Glutamatergic neuron (in vitro differentiated cells): ENCODE data around the gene GPR153. TPM values are rescaled to one million over a fixed set of nuclear protein-coding genes. Genes with fewer than 3 reads are reported as not detected.

Experiments
- DNase-seq: peaks from one replicate; pipeline ENCODE4 v3.0.0; 2022
- H3K27ac Mint-ChIP-seq: one replicate; pipeline ENCODE4 v1.8.0; 2020; ENCODE audit warnings: mild to moderate bottlenecking, mixed read lengths, inconsistent platforms; ENCODE audit not compliant: unreplicated experiment
- H3K27me3 Mint-ChIP-seq: one replicate; pipeline ENCODE4 v1.8.0; 2020; ENCODE audit warnings: mild to moderate bottlenecking, moderate library complexity, mixed read lengths, inconsistent platforms; ENCODE audit not compliant: unreplicated experiment
- H3K36me3 Mint-ChIP-seq: one replicate; pipeline ENCODE4 v1.8.0; 2020; ENCODE audit warnings: mild to moderate bottlenecking, mixed read lengths, inconsistent platforms; ENCODE audit not compliant: unreplicated experiment
- H3K4me1 Mint-ChIP-seq: one replicate; pipeline ENCODE4 v1.8.0; 2020; ENCODE audit warnings: mild to moderate bottlenecking, low read depth, mixed read lengths, inconsistent platforms; ENCODE audit not compliant: unreplicated experiment
- H3K4me3 Mint-ChIP-seq: one replicate; pipeline ENCODE4 v1.8.0; 2020; ENCODE audit warnings: mild to moderate bottlenecking, mixed read lengths, inconsistent platforms; ENCODE audit not compliant: unreplicated experiment
- H3K9me3 Mint-ChIP-seq: one replicate; pipeline ENCODE4 v1.8.0; 2020; ENCODE audit warnings: mild to moderate bottlenecking, moderate library complexity, mixed read lengths, inconsistent platforms; ENCODE audit not compliant: unreplicated experiment
- total RNA-seq: library from RNA; stranded (reverse); fragmentation: NEBNext Ultra II Directional; extraction: Animal tissue kit (Norgen Biotek cat#: 25700); gene quantifications from one replicate; pipeline ENCODE4 v1.2.1, GENCODE V29; 2021; ENCODE audit not compliant: unreplicated experiment
- TF ChIP-seq, protein P1 (sequence below): fragments of 200-600 bp; sonication (generic); IDR thresholded peaks from one replicate; pipeline ENCODE4 v1.5.0; 2021; ENCODE audit not compliant: partially characterized antibody, unreplicated experiment

GPR153 gene
- total RNA-seq, 1 donor from 2014 or later, result 174 TPM

DNA sequence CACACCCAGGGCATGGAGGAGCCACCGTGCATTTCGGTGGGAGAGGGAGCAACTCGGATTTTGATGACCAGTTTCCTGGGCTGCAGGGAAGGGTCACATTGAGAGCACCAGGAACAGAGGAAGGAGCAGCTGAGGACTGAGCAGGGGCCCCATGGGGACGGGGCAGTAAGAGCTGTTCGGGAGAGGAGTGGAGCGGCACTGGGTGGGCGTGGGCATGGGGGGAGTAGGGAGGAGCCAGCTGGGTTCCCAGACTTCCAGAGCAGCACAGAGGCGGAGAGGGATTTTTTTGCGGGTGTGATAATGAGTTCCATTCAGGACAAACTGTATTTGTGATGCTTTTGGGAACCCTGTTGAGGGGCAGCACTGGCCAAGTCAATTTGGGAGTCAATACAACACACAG, 17.4 kb upstream of the GPR153 start:
- H3K36me3 Mint-ChIP-seq, result no peaks in the 10 kb centered on the region
- TF ChIP-seq, protein P1, sequence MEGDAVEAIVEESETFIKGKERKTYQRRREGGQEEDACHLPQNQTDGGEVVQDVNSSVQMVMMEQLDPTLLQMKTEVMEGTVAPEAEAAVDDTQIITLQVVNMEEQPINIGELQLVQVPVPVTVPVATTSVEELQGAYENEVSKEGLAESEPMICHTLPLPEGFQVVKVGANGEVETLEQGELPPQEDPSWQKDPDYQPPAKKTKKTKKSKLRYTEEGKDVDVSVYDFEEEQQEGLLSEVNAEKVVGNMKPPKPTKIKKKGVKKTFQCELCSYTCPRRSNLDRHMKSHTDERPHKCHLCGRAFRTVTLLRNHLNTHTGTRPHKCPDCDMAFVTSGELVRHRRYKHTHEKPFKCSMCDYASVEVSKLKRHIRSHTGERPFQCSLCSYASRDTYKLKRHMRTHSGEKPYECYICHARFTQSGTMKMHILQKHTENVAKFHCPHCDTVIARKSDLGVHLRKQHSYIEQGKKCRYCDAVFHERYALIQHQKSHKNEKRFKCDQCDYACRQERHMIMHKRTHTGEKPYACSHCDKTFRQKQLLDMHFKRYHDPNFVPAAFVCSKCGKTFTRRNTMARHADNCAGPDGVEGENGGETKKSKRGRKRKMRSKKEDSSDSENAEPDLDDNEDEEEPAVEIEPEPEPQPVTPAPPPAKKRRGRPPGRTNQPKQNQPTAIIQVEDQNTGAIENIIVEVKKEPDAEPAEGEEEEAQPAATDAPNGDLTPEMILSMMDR, result no peak
- no peak for DNase-seq
- H3K27ac Mint-ChIP-seq, result peak overlapping the region; percentile 73
- peaks cover 35% of the 10 kb centered on the region for H3K4me1 Mint-ChIP-seq
- peaks cover 20% of the 10 kb centered on the region for H3K27me3 Mint-ChIP-seq
- H3K4me3 Mint-ChIP-seq, result peak overlapping the region; percentile 53
- H3K9me3 Mint-ChIP-seq, result peaks cover 25% of the 10 kb centered on the region

DNA sequence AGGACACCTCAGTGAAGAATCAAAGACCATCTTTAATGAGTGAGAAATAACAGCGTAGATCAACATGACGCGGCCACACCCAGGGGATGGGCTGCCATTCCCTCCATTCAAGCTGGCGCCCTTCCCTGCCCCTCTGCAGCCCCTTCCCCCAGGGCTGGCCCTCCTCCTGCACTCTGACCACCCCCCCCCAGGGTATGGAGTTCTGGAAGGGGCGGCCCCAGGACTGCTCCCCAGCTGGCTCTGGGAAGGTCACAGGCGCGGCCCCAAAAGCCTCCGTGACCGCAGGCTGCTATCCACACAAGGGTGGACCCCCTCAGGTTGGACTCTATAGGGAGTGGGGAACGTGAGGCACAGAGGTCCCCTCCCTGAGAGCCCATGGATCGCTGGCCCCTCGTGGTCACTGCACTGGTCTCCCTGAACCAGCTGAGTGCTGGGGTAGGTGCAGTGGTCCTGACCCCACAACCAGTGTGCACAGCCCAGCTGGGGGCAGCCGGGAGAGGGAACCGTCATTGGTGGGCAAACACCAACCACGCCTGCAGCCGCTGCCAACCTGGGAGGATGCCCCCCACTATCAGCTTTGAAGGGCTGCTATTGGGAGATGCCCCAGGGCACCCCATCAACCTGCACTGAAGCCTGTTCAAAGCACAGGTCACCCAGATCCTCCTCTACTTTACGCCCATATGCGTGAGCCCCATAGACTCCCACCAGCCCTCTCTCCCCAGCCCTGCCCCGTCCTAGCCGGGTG, 16.1 kb upstream of the GPR153 start:
- TF ChIP-seq, protein P1, result no peak
- H3K4me1 Mint-ChIP-seq, result peaks cover 45% of the 10 kb centered on the region
- H3K27ac Mint-ChIP-seq, result peak overlapping the region; percentile 99
- peak overlapping the region; percentile 74 for H3K4me3 Mint-ChIP-seq
- H3K36me3 Mint-ChIP-seq, result no peaks in the 10 kb centered on the region
- peaks cover 25% of the 10 kb centered on the region for H3K9me3 Mint-ChIP-seq
- no peak for DNase-seq
- peaks cover 20% of the 10 kb centered on the region for H3K27me3 Mint-ChIP-seq

DNA sequence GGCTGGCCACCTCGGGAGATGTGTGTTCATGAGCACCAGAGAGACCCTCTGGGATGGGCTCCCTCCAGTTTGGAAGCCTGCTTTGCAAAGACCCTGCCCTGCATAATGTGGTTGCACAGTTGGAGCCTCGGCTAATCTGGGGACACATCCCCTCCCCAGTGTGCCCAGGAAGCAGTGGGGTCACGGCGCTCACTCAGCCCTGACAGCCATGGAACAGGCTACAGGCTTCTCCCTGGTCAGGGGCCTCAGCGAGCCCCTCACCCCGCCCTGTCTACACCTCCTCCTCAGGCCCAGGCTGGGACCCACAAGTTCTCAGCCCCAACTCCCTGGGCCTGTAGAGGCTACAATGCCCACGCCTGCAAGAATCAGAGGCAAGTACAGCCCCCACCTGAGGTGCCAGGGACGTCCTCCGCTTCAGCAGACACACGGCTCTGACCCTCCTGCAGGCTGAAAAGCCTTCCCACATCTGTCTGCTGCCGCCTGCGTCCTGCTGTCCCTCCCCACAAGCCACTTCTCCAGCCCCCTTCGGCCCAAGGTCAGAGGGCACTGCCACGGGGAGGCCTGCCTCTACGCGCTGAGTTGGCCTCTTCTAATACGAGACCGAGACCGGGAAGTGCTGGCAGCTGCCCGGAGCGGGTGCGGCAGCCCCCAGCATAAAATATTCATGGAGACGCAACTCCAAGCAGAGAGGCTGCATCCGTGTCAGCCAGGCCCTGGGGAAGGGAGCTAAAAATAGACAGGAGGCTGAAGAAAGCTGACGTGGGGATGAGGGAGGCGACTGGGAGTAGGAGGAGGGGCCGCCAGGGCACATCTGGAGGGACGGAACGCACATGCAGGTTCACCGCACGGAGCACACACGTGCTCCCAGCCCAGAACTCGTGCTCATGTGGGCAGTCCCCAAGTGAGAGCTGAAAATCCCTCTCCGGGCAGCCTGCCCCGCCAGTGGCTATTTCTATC, 15.2 kb upstream of the GPR153 start:
- DNase-seq, result peak; percentile 87
- H3K4me3 Mint-ChIP-seq, result peak overlapping the region; percentile 65
- TF ChIP-seq, protein P1, result no peak
- peaks cover 25% of the 10 kb centered on the region for H3K9me3 Mint-ChIP-seq
- peak overlapping the region; percentile 99 for H3K27ac Mint-ChIP-seq
- H3K36me3 Mint-ChIP-seq, result no peaks in the 10 kb centered on the region
- H3K4me1 Mint-ChIP-seq, result peaks cover 51% of the 10 kb centered on the region
- peaks cover 20% of the 10 kb centered on the region for H3K27me3 Mint-ChIP-seq

GRCh38 chr1:6274622-6275139, 13.8 kb upstream of the GPR153 start:
- Mint-ChIP-seq H3K9me3 (peaks cover 28% of the 10 kb centered on the region), H3K27ac (peak overlapping the region; percentile 99), H3K4me3 (no peak overlapping the region), H3K36me3 (no peaks in the 10 kb centered on the region), H3K27me3 (peaks cover 26% of the 10 kb centered on the region), H3K4me1 (peaks cover 58% of the 10 kb centered on the region)
- DNase-seq, result no peak
- TF ChIP-seq, protein P1, result no peak
